Ovary (tissue), 9 donors: Measurements from ENCODE around the gene ATG3. TPM values are rescaled to one million over a fixed set of nuclear protein-coding genes. Genes with fewer than 3 reads are reported as not detected.
"Not testable (repeated sequence)": the region's sequence is repeated elsewhere in the genome, so short reads cannot be mapped to it uniquely, and the experiment has no call there.

Experiments
- DNase-seq, 5 donors: peaks; one replicate each; pipeline ENCODE4 v3.0.0-alpha.2; 2019 to 2020
- H3K27ac ChIP-seq, 2 donors: fragments of 200-600 bp; one replicate each; pipeline versions ENCODE4 v1.5.1 to v1.8.0; 2019 to 2022
- H3K27me3 ChIP-seq: fragments of 200-600 bp; one replicate; pipeline ENCODE4 v1.8.0; 2022
- H3K36me3 ChIP-seq: fragments of 200-600 bp; sonication (generic); one replicate; pipeline ENCODE4 v1.5.1; 2019
- H3K4me1 ChIP-seq: one replicate; pipeline ENCODE4 v1.8.1; 2013; ENCODE audit warnings: mild to moderate bottlenecking, moderate library complexity; ENCODE audit not compliant: insufficient read depth
- H3K4me3 ChIP-seq: fragments of 200-600 bp; sonication (generic); one replicate; pipeline ENCODE4 v1.5.1; 2017
- H3K9me3 ChIP-seq, 2 donors: fragments of 200-600 bp in 1 of 2; sonication (generic) in 1 of 2; one replicate each; pipeline versions ENCODE4 v1.5.1 to v1.8.1; 2013 to 2019; ENCODE audit warnings: mild to moderate bottlenecking in 1 of 2, moderate library complexity in 1 of 2
- CTCF ChIP-seq, 3 donors: fragments of 450-650 bp in 2 of 3; fragments of 200-600 bp in 1 of 3; IDR thresholded peaks; one replicate each; pipeline versions ENCODE4 v1.5.1 to v1.8.0; 2016 to 2022; ENCODE audit warnings: antibody characterized with exemption in 3 of 3, mild to moderate bottlenecking in 1 of 3
- EP300 ChIP-seq: sonication (generic); formaldehyde crosslinking; IDR thresholded peaks from one replicate; pipeline ENCODE4 v1.6.1; 2017; ENCODE audit warnings: antibody characterized with exemption
- POLR2A ChIP-seq: fragments of 450-650 bp; IDR thresholded peaks from one replicate; pipeline ENCODE4 v1.6.1; 2017; ENCODE audit warnings: antibody characterized with exemption, mild to moderate bottlenecking, moderate library complexity
- WGBS, 3 donors: extraction: QIAGEN DNeasy Blood & Tissue Kit in 1 of 3; methylation state at CpG; one replicate each; pipeline versions ENCODE4 v1.1.5 to v1.1.7; 2013 to 2017; 5-methylcytosine and 5-hydroxymethylcytosine counted together
- intact Hi-C, 4 donors: fragments of 100-400 bp; cut with DNase I; formaldehyde crosslinking; loops; one replicate each; pipeline versions ENCODE4 v1.11.0 to v1.15.1; 2022 to 2023
- polyA plus RNA-seq, 2 donors: library from polyadenylated mRNA; stranded (reverse); fragments of 200-250 nt in 1 of 2; fragments of 350-450 nt in 1 of 2; fragmentation: Illumina TruSeq in 1 of 2; extraction: RNeasy Lipid Tissue Mini Kit (QIAGEN cat#74804) in 1 of 2; gene quantifications; one replicate each; pipeline ENCODE4 v1.2.3, GENCODE V29; 2013 to 2014
- total RNA-seq, 7 donors: library from RNA; depleted of rRNA in 2 of 7; stranded (reverse); fragments of >200 nt in 2 of 7; fragmentation: NEBNext Ultra II Directional in 3 of 7; extraction: Animal tissue kit (Norgen Biotek cat#: 25700) in 3 of 7; gene quantifications; one replicate each; pipeline versions ENCODE4 v1.1.0 to v1.2.4, GENCODE V29; 2016 to 2023
- donor health status: DM: no; HTN: no; CAD: no; lungs with moderate emphysema.
- donor health status: DM: no; HTN: no; CAD: no.
- donor health status: Bipolar disorder and iron deficiency.
- donor health status: DM: yes; HTN: yes; CAD: no.
- donor health status: DM: no; HTN: no; CAD: no.
- donor health status: DM: yes; HTN: yes; CAD: no.

ATG3 gene
- total and polyA plus RNA-seq, 9 donors: 28.4 to 59.4 (median 40.7) TPM

DNA sequence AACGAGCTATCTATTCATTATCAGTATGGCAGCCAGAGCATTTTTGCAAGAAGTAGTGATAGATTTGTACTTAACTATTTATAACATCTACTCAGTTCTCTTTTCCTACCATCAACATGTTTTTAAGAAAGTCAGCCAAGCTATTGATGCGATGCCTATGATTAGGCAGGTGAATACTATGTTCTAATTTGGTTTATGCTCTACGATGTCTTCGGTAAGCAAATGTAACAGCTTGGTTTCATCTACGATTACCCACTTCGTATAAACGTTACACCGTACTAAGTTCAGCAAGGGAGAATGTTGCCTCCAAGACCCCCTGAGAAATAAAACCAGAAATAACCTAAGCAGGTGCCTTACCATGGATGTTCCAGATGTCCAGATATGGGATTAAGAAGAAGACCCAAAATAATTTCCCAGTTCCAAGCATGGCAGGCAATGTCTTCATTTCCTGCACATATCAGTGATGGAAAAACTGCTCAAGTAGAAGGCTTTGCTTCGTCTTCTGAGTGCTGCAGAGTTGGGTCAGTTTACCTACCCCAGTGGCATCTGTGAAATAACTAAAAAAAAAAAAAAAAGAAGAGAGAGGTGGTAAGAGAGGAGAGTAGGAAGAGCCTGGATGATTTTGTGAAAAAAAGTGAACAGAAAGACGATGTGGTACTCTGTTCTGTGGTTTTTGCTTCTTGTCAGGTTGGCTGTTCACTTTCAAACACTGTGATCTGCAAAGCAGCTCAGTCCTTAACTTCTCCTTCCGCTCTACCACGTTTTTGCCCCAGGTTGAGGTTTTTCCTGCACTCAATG is 62.6 kb downstream of the ATG3 start, which contains the start of gene BTLA:
TSS of gene BTLA (minus strand) at position 559 of the 798 bp plus-strand sequence. CDS start at position 445, 114 bp downstream.
- no peak for DNase-seq
- intact Hi-C loops: no loop called here
- Histone ChIP-seq H3K36me3 (no peaks in the 10 kb centered on the region), H3K4me1 (no peaks in the 10 kb centered on the region), H3K27ac (no peak within 1 kb of the TSS), H3K9me3 (no peaks in the 10 kb centered on the region), H3K27me3 (no peaks in the 10 kb centered on the region), H3K4me3 (no peak within 1 kb of the TSS)
- TF ChIP-seq POLR2A: no peak
- no peak for TF ChIP-seq EP300
- TF ChIP-seq CTCF (IDR thresholded peaks at IDR 0.05): no peak
- 90 to 93% (median 92%) methylated on average over 12 of the region's 12 CpGs for WGBS, 3 donors

DNA sequence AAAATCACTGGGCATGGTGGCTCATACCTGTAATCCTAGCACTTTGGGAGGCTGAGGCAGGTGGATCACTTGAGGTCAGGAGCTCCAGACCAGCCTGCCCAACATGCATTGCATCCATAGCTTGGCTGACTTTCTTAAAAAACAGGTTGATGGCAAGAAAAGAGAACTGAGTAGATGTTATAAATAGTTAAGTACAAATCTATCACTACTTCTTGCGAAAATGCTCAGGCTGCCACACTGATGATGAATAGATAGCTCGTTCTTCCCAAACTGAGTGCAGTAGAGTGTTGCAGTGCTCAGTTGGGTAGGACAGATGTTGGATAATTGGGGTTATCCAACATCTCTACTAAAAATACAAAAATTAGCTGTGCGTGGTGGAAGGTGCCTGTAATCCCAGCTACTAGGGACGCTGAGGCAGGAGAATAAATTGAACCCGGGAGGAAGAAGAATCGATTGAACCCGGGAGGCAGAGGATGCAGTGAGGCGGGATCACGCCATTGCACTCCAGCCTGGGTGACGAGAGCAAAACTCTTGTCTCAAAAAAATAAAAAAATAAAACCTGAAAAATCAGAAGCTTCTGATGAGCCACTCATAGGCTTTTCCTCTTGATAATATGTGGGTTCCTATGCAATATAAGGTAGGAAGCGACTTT is 63.7 kb downstream of the ATG3 start:
- no peak overlapping the region for H3K4me3 ChIP-seq
- intact Hi-C loops: no loop called here

GRCh38 chr3:112496366-112497067 is 65.2 kb downstream of the ATG3 start:
- no peaks in the 10 kb centered on the region for H3K4me1 ChIP-seq
- 87 to 90% (median 89%) methylated on average over 5 of the region's 5 CpGs for WGBS, 3 donors
- H3K36me3 ChIP-seq: no peaks in the 10 kb centered on the region
- TF ChIP-seq EP300: no peak
- no peak for TF ChIP-seq CTCF (IDR thresholded peaks at IDR 0.05)
- no peak for TF ChIP-seq POLR2A
- H3K4me3 ChIP-seq: no peak overlapping the region
- DNase-seq: no peak
- intact Hi-C loops: no loop called here
- no peak overlapping the region for H3K27ac ChIP-seq
- no peaks in the 10 kb centered on the region for H3K27me3 ChIP-seq
- H3K9me3 ChIP-seq: no peaks in the 10 kb centered on the region

More for the DNA sequence above, 63.7 kb downstream of the ATG3 start:
- Histone ChIP-seq H3K27me3 (no peaks in the 10 kb centered on the region), H3K27ac (no peak overlapping the region), H3K36me3 (no peaks in the 10 kb centered on the region), H3K4me1 (no peaks in the 10 kb centered on the region), H3K9me3 (no peaks in the 10 kb centered on the region)
- WGBS, 3 donors: 93 to 94% (median 94%) methylated on average over 11 of the region's 11 CpGs
- no peak for TF ChIP-seq CTCF (IDR thresholded peaks at IDR 0.05)
- TF ChIP-seq EP300: no peak
- TF ChIP-seq POLR2A: no peak
- no peak for DNase-seq

- H3K9me3 ChIP-seq, H3K4me3 ChIP-seq, H3K36me3 ChIP-seq, H3K27me3 ChIP-seq, H3K27ac ChIP-seq, DNase-seq, intact Hi-C loops, H3K4me1 ChIP-seq: not testable (repeated sequence)
- WGBS, 3 donors: 96 to 98% (median 96%) methylated on average over 3 of the region's 3 CpGs
These were observed 67.4 kb downstream of the ATG3 start for GRCh38 chr3:112494448-112494767.
